GM23338 (cell line): ENCODE measurements around the gene ZNF445. TPM values are rescaled to one million over a fixed set of nuclear protein-coding genes. Genes with fewer than 3 reads are reported as not detected.

Source experiments
- ATAC-seq: fragments of 200-7000 bp; cut with Tn5 transposase; 3 replicates; pipeline ENCODE4 v1.9.1; 2020
- DNase-seq: peaks from one replicate; pipeline ENCODE4 v3.0.0-alpha.2; 2015; ENCODE audit warnings: low spot score
- H2AFZ ChIP-seq: fragments of 200-600 bp; sonication (generic); 2 replicates; pipeline ENCODE4 v1.8.0; 2016; ENCODE audit warnings: antibody characterized with exemption, mild to moderate bottlenecking, moderate library complexity
- H3F3A ChIP-seq: fragments of 200-600 bp; sonication (generic); replicated peaks from 2 replicates; pipeline ENCODE4 v1.8.0; 2017; ENCODE audit warnings: antibody characterized with exemption, mixed run types, low read depth
- H3K27ac ChIP-seq: fragments of 200-600 bp; sonication (generic); 2 replicates; pipeline ENCODE4 v1.6.1; 2016; ENCODE audit warnings: low read depth
- H3K27me3 ChIP-seq: fragments of 200-600 bp; sonication (generic); 2 replicates; pipeline ENCODE4 v1.8.0; 2016; ENCODE audit warnings: mild to moderate bottlenecking, mixed run types, moderate library complexity; ENCODE audit not compliant: insufficient read depth
- H3K36me3 ChIP-seq: fragments of 200-600 bp; sonication (generic); 2 replicates; pipeline ENCODE4 v1.8.0; 2016; ENCODE audit warnings: mild to moderate bottlenecking; ENCODE audit not compliant: insufficient read depth
- H3K4me1 ChIP-seq: fragments of 200-600 bp; sonication (generic); 2 replicates; pipeline ENCODE4 v1.8.0; 2016; ENCODE audit warnings: mild to moderate bottlenecking, moderate library complexity; ENCODE audit not compliant: insufficient read depth
- H3K4me2 ChIP-seq: fragments of 200-600 bp; sonication (generic); 2 replicates; pipeline ENCODE4 v1.7.1; 2017; ENCODE audit warnings: mixed run types
- H3K4me3 ChIP-seq: fragments of 200-600 bp; sonication (generic); 2 replicates; pipeline ENCODE4 v1.6.1; 2016; ENCODE audit warnings: mixed run types
- H3K79me2 ChIP-seq: fragments of 200-600 bp; sonication (generic); replicated peaks from 2 replicates; pipeline ENCODE4 v1.8.0; 2017; ENCODE audit warnings: mild to moderate bottlenecking; ENCODE audit not compliant: insufficient read depth
- H3K9me2 ChIP-seq: fragments of 200-600 bp; sonication (generic); 2 replicates; pipeline ENCODE4 v1.8.0; 2017; ENCODE audit not compliant: insufficient read depth
- H4K20me1 ChIP-seq: fragments of 200-600 bp; sonication (generic); replicated peaks from 2 replicates; pipeline ENCODE4 v1.8.0; 2017; ENCODE audit warnings: mild to moderate bottlenecking; ENCODE audit not compliant: insufficient read depth
- H3K27ac Mint-ChIP-seq: 2 replicates; pipeline ENCODE4 v1.8.0; 2020; ENCODE audit warnings: inconsistent platforms, mild to moderate bottlenecking, moderate library complexity, mixed read lengths
- H3K27me3 Mint-ChIP-seq: 3 replicates; pipeline ENCODE4 v1.8.0; 2022; ENCODE audit warnings: low read depth, mild to moderate bottlenecking, moderate library complexity, mixed read lengths, inconsistent platforms; ENCODE audit not compliant: insufficient read depth, poor library complexity
- H3K36me3 Mint-ChIP-seq: 3 replicates; pipeline ENCODE4 v1.8.0; 2021; ENCODE audit warnings: low read depth, mild to moderate bottlenecking, inconsistent platforms, moderate library complexity, mixed read lengths
- H3K4me1 Mint-ChIP-seq: 3 replicates; pipeline ENCODE4 v1.8.0; 2020; ENCODE audit warnings: mild to moderate bottlenecking, inconsistent platforms, mixed read lengths
- H3K4me3 Mint-ChIP-seq: 3 replicates; pipeline ENCODE4 v1.8.0; 2021; ENCODE audit warnings: moderate library complexity, mild to moderate bottlenecking, inconsistent platforms, mixed read lengths
- H3K9me3 Mint-ChIP-seq: 3 replicates; pipeline ENCODE4 v1.8.0; 2020; ENCODE audit warnings: moderate library complexity, mild to moderate bottlenecking, inconsistent platforms, mixed read lengths
- CREB1 ChIP-seq: fragments of 250-450 bp; sonication (Bioruptor Pico); IDR thresholded peaks from 2 replicates; pipeline ENCODE4 v1.5.0; 2020; ENCODE audit warnings: low read depth, mild to moderate bottlenecking, moderate library complexity
- EZH2 ChIP-seq: fragments of 200-600 bp; sonication (generic); IDR thresholded peaks from one replicate; pipeline ENCODE4 v1.8.0; 2017; ENCODE audit warnings: antibody characterized with exemption, mild to moderate bottlenecking, low read depth; ENCODE audit not compliant: unreplicated experiment
- EZH2phosphoT487 ChIP-seq: fragments of 200-600 bp; sonication (generic); IDR thresholded peaks from one replicate; pipeline ENCODE4 v1.8.1; 2018; ENCODE audit warnings: antibody characterized with exemption; ENCODE audit not compliant: unreplicated experiment
- JUNB ChIP-seq: IDR thresholded peaks from one replicate; pipeline ENCODE4 v1.6.1; 2016; ENCODE audit warnings: antibody characterized with exemption; ENCODE audit not compliant: unreplicated experiment
- NANOG ChIP-seq: IDR thresholded peaks from 2 replicates; pipeline ENCODE4 v1.6.1; 2016; ENCODE audit warnings: antibody characterized with exemption, borderline replicate concordance
- POLR2AphosphoS5 ChIP-seq: IDR thresholded peaks from 2 replicates; pipeline ENCODE4 v1.6.1; 2016; ENCODE audit warnings: antibody characterized with exemption, low read depth
- STAT1 ChIP-seq: IDR thresholded peaks from one replicate; pipeline ENCODE4 v1.6.1; 2016; ENCODE audit warnings: antibody characterized with exemption; ENCODE audit not compliant: unreplicated experiment
- ZNF114 ChIP-seq: fragments of 250-450 bp; sonication (Bioruptor Pico); IDR thresholded peaks from 2 replicates; pipeline ENCODE4 v1.5.0; 2020; ENCODE audit warnings: mild to moderate bottlenecking, moderate library complexity
- ZNF331 ChIP-seq: fragments of 250-450 bp; sonication (Bioruptor Pico); IDR thresholded peaks from 2 replicates; pipeline ENCODE4 v1.5.0; 2020; ENCODE audit warnings: low read depth, mild to moderate bottlenecking, moderate library complexity
- polyA plus RNA-seq: library from polyadenylated mRNA; unstranded; fragments of >200 nt; fragmentation: Nextera tagmentation; extraction: Ambion mirVana; gene quantifications from 2 replicates; pipeline ENCODE4 v1.2.1, GENCODE V29; 2016
- total RNA-seq: library from RNA; depleted of rRNA; stranded (reverse); fragments of >200 nt; shearing (Covaris generic); gene quantifications from 2 replicates; pipeline ENCODE4 v1.2.3, GENCODE V29; 2014
- TF ChIP-seq, protein P1 (sequence below): IDR thresholded peaks from one replicate; pipeline ENCODE4 v1.6.1; 2018; ENCODE audit warnings: antibody characterized with exemption; ENCODE audit not compliant: unreplicated experiment
- TF ChIP-seq, protein P2 (sequence below): fragments of 250-450 bp; sonication (Bioruptor Pico); IDR thresholded peaks from 2 replicates; pipeline ENCODE4 v1.5.0; 2020; ENCODE audit warnings: mild to moderate bottlenecking, moderate library complexity
- TF ChIP-seq, protein P3 (sequence below), 2 experiments: fragments of 200-600 bp in 1 of 2; sonication (generic) in 1 of 2; conservative IDR thresholded peaks; 2 replicates each; pipeline versions ENCODE4 v1.5.1 to v1.6.1; 2016 to 2017; ENCODE audit warnings: antibody characterized with exemption in 2 of 2, low read depth in 2 of 2, mild to moderate bottlenecking in 2 of 2, moderate library complexity in 1 of 2
- TF ChIP-seq, protein P4 (sequence below): IDR thresholded peaks from 2 replicates; pipeline ENCODE4 v1.6.1; 2016; ENCODE audit warnings: antibody characterized with exemption

ZNF445 gene
- total and polyA plus RNA-seq, 2 experiments from 2014 or later, result 2.7 to 16.6 TPM

DNA sequence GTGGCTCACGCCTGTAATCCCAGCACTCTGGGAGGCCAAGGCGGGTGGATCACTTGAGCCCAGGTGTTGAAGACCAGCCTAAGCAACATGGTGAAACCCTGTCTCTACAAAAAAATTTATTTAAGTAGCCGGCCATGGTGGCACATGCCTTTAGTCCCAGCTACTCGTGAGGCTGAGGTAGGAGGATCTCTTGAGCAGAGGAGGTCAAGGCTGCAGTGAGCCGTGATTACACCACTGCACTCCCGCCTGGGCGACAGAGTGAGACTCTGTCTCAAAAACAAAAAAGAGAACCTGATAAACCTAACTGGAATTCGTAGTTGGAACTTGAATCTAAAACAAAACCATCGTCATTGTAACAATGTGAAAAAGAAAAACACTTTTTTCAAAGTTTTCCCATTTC, 81.8 kb downstream of the ZNF445 start:
- H3K9me2 ChIP-seq, result no peaks in the 10 kb centered on the region
- Mint-ChIP-seq H3K36me3 (no peaks in the 10 kb centered on the region), H3K4me1 (no peaks in the 10 kb centered on the region), H3K27ac (no peak overlapping the region), H3K4me3 (no peak overlapping the region), H3K27me3 (no peaks in the 10 kb centered on the region), H3K9me3 (peaks cover 2% of the 10 kb centered on the region; the same call in 2 of the 3 replicates)
- no peaks in the 10 kb centered on the region for H3K27me3 ChIP-seq
- no peak for DNase-seq
- H3F3A ChIP-seq, result no peaks in the 10 kb centered on the region
- H3K4me3 ChIP-seq, result no peak overlapping the region
- H3K4me2 ChIP-seq, result no peak overlapping the region
- H3K27ac ChIP-seq, result no peak overlapping the region
- H4K20me1 ChIP-seq, result no peaks in the 10 kb centered on the region
- no peaks in the 10 kb centered on the region for H3K4me1 ChIP-seq
- no peak overlapping the region for H2AFZ ChIP-seq
- no peaks in the 10 kb centered on the region for H3K79me2 ChIP-seq
- ATAC-seq, result no peak
- no peaks in the 10 kb centered on the region for H3K36me3 ChIP-seq
- TF ChIP-seq ZNF331 (CRISPR knock-in tag), result no peak
- TF ChIP-seq, protein P1, sequence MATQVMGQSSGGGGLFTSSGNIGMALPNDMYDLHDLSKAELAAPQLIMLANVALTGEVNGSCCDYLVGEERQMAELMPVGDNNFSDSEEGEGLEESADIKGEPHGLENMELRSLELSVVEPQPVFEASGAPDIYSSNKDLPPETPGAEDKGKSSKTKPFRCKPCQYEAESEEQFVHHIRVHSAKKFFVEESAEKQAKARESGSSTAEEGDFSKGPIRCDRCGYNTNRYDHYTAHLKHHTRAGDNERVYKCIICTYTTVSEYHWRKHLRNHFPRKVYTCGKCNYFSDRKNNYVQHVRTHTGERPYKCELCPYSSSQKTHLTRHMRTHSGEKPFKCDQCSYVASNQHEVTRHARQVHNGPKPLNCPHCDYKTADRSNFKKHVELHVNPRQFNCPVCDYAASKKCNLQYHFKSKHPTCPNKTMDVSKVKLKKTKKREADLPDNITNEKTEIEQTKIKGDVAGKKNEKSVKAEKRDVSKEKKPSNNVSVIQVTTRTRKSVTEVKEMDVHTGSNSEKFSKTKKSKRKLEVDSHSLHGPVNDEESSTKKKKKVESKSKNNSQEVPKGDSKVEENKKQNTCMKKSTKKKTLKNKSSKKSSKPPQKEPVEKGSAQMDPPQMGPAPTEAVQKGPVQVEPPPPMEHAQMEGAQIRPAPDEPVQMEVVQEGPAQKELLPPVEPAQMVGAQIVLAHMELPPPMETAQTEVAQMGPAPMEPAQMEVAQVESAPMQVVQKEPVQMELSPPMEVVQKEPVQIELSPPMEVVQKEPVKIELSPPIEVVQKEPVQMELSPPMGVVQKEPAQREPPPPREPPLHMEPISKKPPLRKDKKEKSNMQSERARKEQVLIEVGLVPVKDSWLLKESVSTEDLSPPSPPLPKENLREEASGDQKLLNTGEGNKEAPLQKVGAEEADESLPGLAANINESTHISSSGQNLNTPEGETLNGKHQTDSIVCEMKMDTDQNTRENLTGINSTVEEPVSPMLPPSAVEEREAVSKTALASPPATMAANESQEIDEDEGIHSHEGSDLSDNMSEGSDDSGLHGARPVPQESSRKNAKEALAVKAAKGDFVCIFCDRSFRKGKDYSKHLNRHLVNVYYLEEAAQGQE, result no peak
- TF ChIP-seq, protein P2, sequence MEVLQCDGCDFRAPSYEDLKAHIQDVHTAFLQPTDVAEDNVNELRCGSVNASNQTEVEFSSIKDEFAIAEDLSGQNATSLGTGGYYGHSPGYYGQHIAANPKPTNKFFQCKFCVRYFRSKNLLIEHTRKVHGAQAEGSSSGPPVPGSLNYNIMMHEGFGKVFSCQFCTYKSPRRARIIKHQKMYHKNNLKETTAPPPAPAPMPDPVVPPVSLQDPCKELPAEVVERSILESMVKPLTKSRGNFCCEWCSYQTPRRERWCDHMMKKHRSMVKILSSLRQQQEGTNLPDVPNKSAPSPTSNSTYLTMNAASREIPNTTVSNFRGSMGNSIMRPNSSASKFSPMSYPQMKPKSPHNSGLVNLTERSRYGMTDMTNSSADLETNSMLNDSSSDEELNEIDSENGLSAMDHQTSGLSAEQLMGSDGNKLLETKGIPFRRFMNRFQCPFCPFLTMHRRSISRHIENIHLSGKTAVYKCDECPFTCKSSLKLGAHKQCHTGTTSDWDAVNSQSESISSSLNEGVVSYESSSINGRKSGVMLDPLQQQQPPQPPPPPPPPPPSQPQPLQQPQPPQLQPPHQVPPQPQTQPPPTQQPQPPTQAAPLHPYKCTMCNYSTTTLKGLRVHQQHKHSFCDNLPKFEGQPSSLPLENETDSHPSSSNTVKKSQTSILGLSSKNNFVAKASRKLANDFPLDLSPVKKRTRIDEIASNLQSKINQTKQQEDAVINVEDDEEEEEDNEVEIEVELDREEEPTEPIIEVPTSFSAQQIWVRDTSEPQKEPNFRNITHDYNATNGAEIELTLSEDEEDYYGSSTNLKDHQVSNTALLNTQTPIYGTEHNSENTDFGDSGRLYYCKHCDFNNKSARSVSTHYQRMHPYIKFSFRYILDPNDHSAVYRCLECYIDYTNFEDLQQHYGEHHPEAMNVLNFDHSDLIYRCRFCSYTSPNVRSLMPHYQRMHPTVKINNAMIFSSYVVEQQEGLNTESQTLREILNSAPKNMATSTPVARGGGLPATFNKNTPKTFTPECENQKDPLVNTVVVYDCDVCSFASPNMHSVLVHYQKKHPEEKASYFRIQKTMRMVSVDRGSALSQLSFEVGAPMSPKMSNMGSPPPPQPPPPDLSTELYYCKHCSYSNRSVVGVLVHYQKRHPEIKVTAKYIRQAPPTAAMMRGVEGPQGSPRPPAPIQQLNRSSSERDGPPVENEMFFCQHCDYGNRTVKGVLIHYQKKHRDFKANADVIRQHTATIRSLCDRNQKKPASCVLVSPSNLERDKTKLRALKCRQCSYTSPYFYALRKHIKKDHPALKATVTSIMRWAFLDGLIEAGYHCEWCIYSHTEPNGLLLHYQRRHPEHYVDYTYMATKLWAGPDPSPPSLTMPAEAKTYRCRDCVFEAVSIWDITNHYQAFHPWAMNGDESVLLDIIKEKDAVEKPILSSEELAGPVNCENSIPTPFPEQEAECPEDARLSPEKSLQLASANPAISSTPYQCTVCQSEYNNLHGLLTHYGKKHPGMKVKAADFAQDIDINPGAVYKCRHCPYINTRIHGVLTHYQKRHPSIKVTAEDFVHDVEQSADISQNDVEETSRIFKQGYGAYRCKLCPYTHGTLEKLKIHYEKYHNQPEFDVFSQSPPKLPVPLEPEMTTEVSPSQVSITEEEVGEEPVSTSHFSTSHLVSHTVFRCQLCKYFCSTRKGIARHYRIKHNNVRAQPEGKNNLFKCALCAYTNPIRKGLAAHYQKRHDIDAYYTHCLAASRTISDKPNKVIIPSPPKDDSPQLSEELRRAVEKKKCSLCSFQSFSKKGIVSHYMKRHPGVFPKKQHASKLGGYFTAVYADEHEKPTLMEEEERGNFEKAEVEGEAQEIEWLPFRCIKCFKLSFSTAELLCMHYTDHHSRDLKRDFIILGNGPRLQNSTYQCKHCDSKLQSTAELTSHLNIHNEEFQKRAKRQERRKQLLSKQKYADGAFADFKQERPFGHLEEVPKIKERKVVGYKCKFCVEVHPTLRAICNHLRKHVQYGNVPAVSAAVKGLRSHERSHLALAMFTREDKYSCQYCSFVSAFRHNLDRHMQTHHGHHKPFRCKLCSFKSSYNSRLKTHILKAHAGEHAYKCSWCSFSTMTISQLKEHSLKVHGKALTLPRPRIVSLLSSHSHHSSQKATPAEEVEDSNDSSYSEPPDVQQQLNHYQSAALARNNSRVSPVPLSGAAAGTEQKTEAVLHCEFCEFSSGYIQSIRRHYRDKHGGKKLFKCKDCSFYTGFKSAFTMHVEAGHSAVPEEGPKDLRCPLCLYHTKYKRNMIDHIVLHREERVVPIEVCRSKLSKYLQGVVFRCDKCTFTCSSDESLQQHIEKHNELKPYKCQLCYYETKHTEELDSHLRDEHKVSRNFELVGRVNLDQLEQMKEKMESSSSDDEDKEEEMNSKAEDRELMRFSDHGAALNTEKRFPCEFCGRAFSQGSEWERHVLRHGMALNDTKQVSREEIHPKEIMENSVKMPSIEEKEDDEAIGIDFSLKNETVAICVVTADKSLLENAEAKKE (CRISPR knock-in tag), result no peak
- TF ChIP-seq NANOG, result no peak
- TF ChIP-seq STAT1, result no peak
- no peak for TF ChIP-seq POLR2AphosphoS5
- no peak for TF ChIP-seq EZH2phosphoT487
- TF ChIP-seq, protein P3, sequence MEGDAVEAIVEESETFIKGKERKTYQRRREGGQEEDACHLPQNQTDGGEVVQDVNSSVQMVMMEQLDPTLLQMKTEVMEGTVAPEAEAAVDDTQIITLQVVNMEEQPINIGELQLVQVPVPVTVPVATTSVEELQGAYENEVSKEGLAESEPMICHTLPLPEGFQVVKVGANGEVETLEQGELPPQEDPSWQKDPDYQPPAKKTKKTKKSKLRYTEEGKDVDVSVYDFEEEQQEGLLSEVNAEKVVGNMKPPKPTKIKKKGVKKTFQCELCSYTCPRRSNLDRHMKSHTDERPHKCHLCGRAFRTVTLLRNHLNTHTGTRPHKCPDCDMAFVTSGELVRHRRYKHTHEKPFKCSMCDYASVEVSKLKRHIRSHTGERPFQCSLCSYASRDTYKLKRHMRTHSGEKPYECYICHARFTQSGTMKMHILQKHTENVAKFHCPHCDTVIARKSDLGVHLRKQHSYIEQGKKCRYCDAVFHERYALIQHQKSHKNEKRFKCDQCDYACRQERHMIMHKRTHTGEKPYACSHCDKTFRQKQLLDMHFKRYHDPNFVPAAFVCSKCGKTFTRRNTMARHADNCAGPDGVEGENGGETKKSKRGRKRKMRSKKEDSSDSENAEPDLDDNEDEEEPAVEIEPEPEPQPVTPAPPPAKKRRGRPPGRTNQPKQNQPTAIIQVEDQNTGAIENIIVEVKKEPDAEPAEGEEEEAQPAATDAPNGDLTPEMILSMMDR (conservative IDR thresholded peaks at IDR 0.05; ENCODE audit: low read depth in 2 of 2), result no peak
- no peak for TF ChIP-seq ZNF114 (CRISPR knock-in tag)
- TF ChIP-seq JUNB, result no peak
- TF ChIP-seq EZH2, result no peak
- TF ChIP-seq, protein P4, sequence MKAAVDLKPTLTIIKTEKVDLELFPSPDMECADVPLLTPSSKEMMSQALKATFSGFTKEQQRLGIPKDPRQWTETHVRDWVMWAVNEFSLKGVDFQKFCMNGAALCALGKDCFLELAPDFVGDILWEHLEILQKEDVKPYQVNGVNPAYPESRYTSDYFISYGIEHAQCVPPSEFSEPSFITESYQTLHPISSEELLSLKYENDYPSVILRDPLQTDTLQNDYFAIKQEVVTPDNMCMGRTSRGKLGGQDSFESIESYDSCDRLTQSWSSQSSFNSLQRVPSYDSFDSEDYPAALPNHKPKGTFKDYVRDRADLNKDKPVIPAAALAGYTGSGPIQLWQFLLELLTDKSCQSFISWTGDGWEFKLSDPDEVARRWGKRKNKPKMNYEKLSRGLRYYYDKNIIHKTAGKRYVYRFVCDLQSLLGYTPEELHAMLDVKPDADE, result no peak
- no peak for TF ChIP-seq CREB1 (CRISPR knock-in tag)
